ENCODE measurements around the gene SUMF2. TPM values are rescaled to one million over a fixed set of nuclear protein-coding genes. Genes with fewer than 3 reads are reported as not detected.
"Not testable (repeated sequence)": the region's sequence is repeated elsewhere in the genome, so short reads cannot be mapped to it uniquely, and the experiment has no call there.

SUMF2 gene
- total RNA-seq, 1 experiment from 2014 or later = 109 TPM

- Histone ChIP-seq H3K9me3 (ENCODE audit: low read length) (no peaks in the 10 kb centered on the region), H3K9ac (ENCODE audit: low read length) (no peak overlapping the region), H3K36me3 (ENCODE audit: insufficient read depth, low read length) (peaks cover 16% of the 10 kb centered on the region; the same call in 1 of the 2 replicates), H3K4me1 (ENCODE audit: low read length) (peaks cover 6% of the 10 kb centered on the region), H3K4me3 (ENCODE audit: low read length) (no peak overlapping the region), H3K9me2 (replicated peaks; ENCODE audit: insufficient read depth, low read length) (no peaks in the 10 kb centered on the region), H3K79me2 (ENCODE audit: low read length) (no peaks in the 10 kb centered on the region), H3K27me3 (ENCODE audit: low read length) (no peaks in the 10 kb centered on the region), H2AFZ (ENCODE audit: low read length) (no peak overlapping the region), H3K4me2 (ENCODE audit: low read depth, low read length, poor library complexity, severe bottlenecking) (no peak overlapping the region), H3K27ac (ENCODE audit: low read length) (no peak overlapping the region), H4K20me1 (ENCODE audit: insufficient read depth, low read depth, low read length) (no peaks in the 10 kb centered on the region)
- DNase-seq = no peak
These were observed 13.6 kb downstream of the SUMF2 start for GRCh38 chr7:56077681-56078080.

GRCh38 chr7:56078196-56078595 lies 14.1 kb downstream of the SUMF2 start:
- Histone ChIP-seq H2AFZ (ENCODE audit: low read length) (no peak overlapping the region), H3K27ac (ENCODE audit: low read length) (no peak overlapping the region), H3K4me1 (ENCODE audit: low read length) (peaks cover 11% of the 10 kb centered on the region), H3K36me3 (ENCODE audit: insufficient read depth, low read length) (peaks cover 12% of the 10 kb centered on the region; the same call in 1 of the 2 replicates), H3K4me2 (ENCODE audit: low read depth, low read length, poor library complexity, severe bottlenecking) (no peak overlapping the region), H3K9ac (ENCODE audit: low read length) (no peak overlapping the region), H3K79me2 (ENCODE audit: low read length) (no peaks in the 10 kb centered on the region), H4K20me1 (ENCODE audit: insufficient read depth, low read depth, low read length) (no peaks in the 10 kb centered on the region), H3K4me3 (ENCODE audit: low read length) (no peak overlapping the region), H3K9me2 (replicated peaks; ENCODE audit: insufficient read depth, low read length) (no peaks in the 10 kb centered on the region), H3K27me3 (ENCODE audit: low read length) (no peaks in the 10 kb centered on the region), H3K9me3 (ENCODE audit: low read length) (no peaks in the 10 kb centered on the region)
- no peak for DNase-seq

- no peaks in the 10 kb centered on the region for H3K9me3 ChIP-seq (ENCODE audit: low read length)
- DNase-seq = no peak
- H3K27me3 ChIP-seq (ENCODE audit: low read length) = no peaks in the 10 kb centered on the region
- no peak overlapping the region for H3K9ac ChIP-seq (ENCODE audit: low read length)
- H3K27ac ChIP-seq (ENCODE audit: low read length) = no peak overlapping the region
- H3K9me2 ChIP-seq (replicated peaks; ENCODE audit: insufficient read depth, low read length) = no peaks in the 10 kb centered on the region
- H3K4me1 ChIP-seq (ENCODE audit: low read length) = peaks cover 25% of the 10 kb centered on the region
- H4K20me1 ChIP-seq (ENCODE audit: insufficient read depth, low read depth, low read length) = no peaks in the 10 kb centered on the region
- peaks cover 10% of the 10 kb centered on the region; the same call in 1 of the 2 replicates for H3K36me3 ChIP-seq (ENCODE audit: insufficient read depth, low read length)
- no peak overlapping the region for H2AFZ ChIP-seq (ENCODE audit: low read length)
- H3K79me2 ChIP-seq (ENCODE audit: low read length) = no peaks in the 10 kb centered on the region
- no peak overlapping the region for H3K4me3 ChIP-seq (ENCODE audit: low read length)
- no peak overlapping the region for H3K4me2 ChIP-seq (ENCODE audit: low read depth, low read length, poor library complexity, severe bottlenecking)
These were observed 15.5 kb downstream of the SUMF2 start for GRCh38 chr7:56079450-56080185.

- not testable (repeated sequence) for H3K27me3 ChIP-seq (ENCODE audit: low read length); H3K4me2 ChIP-seq (ENCODE audit: low read depth, low read length, poor library complexity, severe bottlenecking); H3K27ac ChIP-seq (ENCODE audit: low read length); H3K9me2 ChIP-seq (replicated peaks; ENCODE audit: insufficient read depth, low read length); DNase-seq; H3K36me3 ChIP-seq (ENCODE audit: insufficient read depth, low read length); H4K20me1 ChIP-seq (ENCODE audit: insufficient read depth, low read depth, low read length); H2AFZ ChIP-seq (ENCODE audit: low read length); H3K9me3 ChIP-seq (ENCODE audit: low read length); H3K79me2 ChIP-seq (ENCODE audit: low read length); H3K4me3 ChIP-seq (ENCODE audit: low read length); H3K9ac ChIP-seq (ENCODE audit: low read length)
- H3K4me1 ChIP-seq (ENCODE audit: low read length) = peaks cover 30% of the 10 kb centered on the region
These were observed 16.8 kb downstream of the SUMF2 start for GRCh38 chr7:56080726-56081435.

- Histone ChIP-seq H3K9me3 (ENCODE audit: low read length) (no peaks in the 10 kb centered on the region), H3K4me1 (ENCODE audit: low read length) (peaks cover 30% of the 10 kb centered on the region), H3K4me2 (ENCODE audit: low read depth, low read length, poor library complexity, severe bottlenecking) (no peak overlapping the region), H3K27me3 (ENCODE audit: low read length) (no peaks in the 10 kb centered on the region), H3K9ac (ENCODE audit: low read length) (no peak overlapping the region), H3K27ac (ENCODE audit: low read length) (no peak overlapping the region), H4K20me1 (ENCODE audit: insufficient read depth, low read depth, low read length) (no peaks in the 10 kb centered on the region), H2AFZ (ENCODE audit: low read length) (no peak overlapping the region), H3K36me3 (ENCODE audit: insufficient read depth, low read length) (peaks cover 8% of the 10 kb centered on the region; the same call in 1 of the 2 replicates), H3K79me2 (ENCODE audit: low read length) (no peaks in the 10 kb centered on the region), H3K9me2 (replicated peaks; ENCODE audit: insufficient read depth, low read length) (no peaks in the 10 kb centered on the region), H3K4me3 (ENCODE audit: low read length) (no peak overlapping the region)
- no peak for DNase-seq
These were observed 17.7 kb downstream of the SUMF2 start for GRCh38 chr7:56081626-56082340.

GRCh38 chr7:56083150-56083785 lies 19.2 kb downstream of the SUMF2 start:
- DNase-seq = peak; percentile 65
- Histone ChIP-seq H3K36me3 (ENCODE audit: insufficient read depth, low read length) (peaks cover 8% of the 10 kb centered on the region; the same call in 1 of the 2 replicates), H4K20me1 (ENCODE audit: insufficient read depth, low read depth, low read length) (no peaks in the 10 kb centered on the region), H2AFZ (ENCODE audit: low read length) (no peak overlapping the region), H3K9me2 (replicated peaks; ENCODE audit: insufficient read depth, low read length) (no peaks in the 10 kb centered on the region), H3K27me3 (ENCODE audit: low read length) (no peaks in the 10 kb centered on the region), H3K9me3 (ENCODE audit: low read length) (no peaks in the 10 kb centered on the region), H3K9ac (ENCODE audit: low read length) (no peak overlapping the region; the same call in 1 of the 2 replicates), H3K4me1 (ENCODE audit: low read length) (peaks cover 30% of the 10 kb centered on the region), H3K27ac (ENCODE audit: low read length) (peak overlapping the region; percentile 34; the same call in 1 of the 2 replicates), H3K4me2 (ENCODE audit: low read depth, low read length, poor library complexity, severe bottlenecking) (peak overlapping the region; percentile 21), H3K4me3 (ENCODE audit: low read length) (no peak overlapping the region), H3K79me2 (ENCODE audit: low read length) (no peaks in the 10 kb centered on the region)

GRCh38 chr7:56086761-56087160 lies 22.7 kb downstream of the SUMF2 start:
- H3K36me3 ChIP-seq (ENCODE audit: insufficient read depth, low read length) = no peaks in the 10 kb centered on the region
- H3K4me1 ChIP-seq (ENCODE audit: low read length) = peaks cover 30% of the 10 kb centered on the region
- DNase-seq = no peak
- H3K4me3 ChIP-seq (ENCODE audit: low read length) = no peak overlapping the region
- no peak overlapping the region for H3K4me2 ChIP-seq (ENCODE audit: low read depth, low read length, poor library complexity, severe bottlenecking)
- H3K27ac ChIP-seq (ENCODE audit: low read length) = no peak overlapping the region
- no peak overlapping the region for H2AFZ ChIP-seq (ENCODE audit: low read length)
- no peaks in the 10 kb centered on the region for H3K9me3 ChIP-seq (ENCODE audit: low read length)
- no peak overlapping the region for H3K9ac ChIP-seq (ENCODE audit: low read length)
- no peaks in the 10 kb centered on the region for H3K79me2 ChIP-seq (ENCODE audit: low read length)
- H4K20me1 ChIP-seq (ENCODE audit: insufficient read depth, low read depth, low read length) = no peaks in the 10 kb centered on the region
- H3K9me2 ChIP-seq (replicated peaks; ENCODE audit: insufficient read depth, low read length) = no peaks in the 10 kb centered on the region
- no peaks in the 10 kb centered on the region for H3K27me3 ChIP-seq (ENCODE audit: low read length)
